ENCODE results near the gene ADAMTS17. TPM values are rescaled to one million over a fixed set of nuclear protein-coding genes. Genes with fewer than 3 reads are reported as not detected.
"Not testable (repeated sequence)": the region's sequence is repeated elsewhere in the genome, so short reads cannot be mapped to it uniquely, and the experiment has no call there.

The ADAMTS17 gene
- total and polyA plus RNA-seq, 8 donors: 0.31 to 14.3 (median 6.3) TPM

GRCh38 chr15:99930696-99931095 is 411.1 kb downstream of the ADAMTS17 start:
- Histone ChIP-seq H3K4me1 (peaks cover 0 to 15% (median 5%) of the 10 kb centered on the region in 4 donors), H3K27me3 (peaks cover 0 to 13% (median 0%) of the 10 kb centered on the region in 3 donors), H3K36me3 (no peaks in the 10 kb centered on the region), H3K9me3 (no peaks in the 10 kb centered on the region), H3K4me3 (no peak overlapping the region), H3K27ac (no peak overlapping the region)
- intact Hi-C loops (cut with DNase I; ENCODE audit: low total_unique reads): loop anchor here (10.0 kb wide), 1 partner anchor 404 kb away; no protein-coding TSS in a partner anchor
- TF ChIP-seq POLR2A (IDR thresholded peaks at IDR 0.05) (no peak), EP300 (IDR thresholded peaks at IDR 0.05) (no peak), POLR2AphosphoS5 (IDR thresholded peaks at IDR 0.05) (no peak), CTCF (IDR thresholded peaks at IDR 0.05) (no peak)
- 67 to 80% (median 74%) methylated on average over 1 of the region's 1 CpG for WGBS, 5 donors
- DNase-seq: no peak

- intact Hi-C loops (cut with DNase I; ENCODE audit: low total_unique reads): no loop called here
- TF ChIP-seq CTCF (IDR thresholded peaks at IDR 0.05): no peak
- no peak for TF ChIP-seq POLR2A (IDR thresholded peaks at IDR 0.05)
- no peak for TF ChIP-seq POLR2AphosphoS5 (IDR thresholded peaks at IDR 0.05)
- TF ChIP-seq EP300 (IDR thresholded peaks at IDR 0.05): no peak
- no peak overlapping the region for H3K4me3 ChIP-seq
- no peaks in the 10 kb centered on the region for H3K9me3 ChIP-seq
- peaks cover 0 to 13% (median 0%) of the 10 kb centered on the region in 3 donors for H3K27me3 ChIP-seq
- H3K36me3 ChIP-seq: no peaks in the 10 kb centered on the region
- peaks cover 0 to 17% (median 8%) of the 10 kb centered on the region in 4 donors for H3K4me1 ChIP-seq
- no peak overlapping the region for H3K27ac ChIP-seq
- 81 to 88% (median 84%) methylated on average over 11 of the region's 11 CpGs for WGBS, 5 donors
- no peak for DNase-seq
Observed at GRCh38 chr15:99929266-99929665, 412.5 kb downstream of the ADAMTS17 start.

- no peaks in the 10 kb centered on the region for H3K36me3 ChIP-seq
- peak overlapping the region; percentile 34 to 53 (median 41) for H3K4me3 ChIP-seq
- peak overlapping the region; percentile 30 to 83 (median 80) for H3K27ac ChIP-seq
- intact Hi-C loops (cut with DNase I; ENCODE audit: low total_unique reads): no loop called here
- DNase-seq: peak; percentile 86 to 96
- no peaks in the 10 kb centered on the region for H3K9me3 ChIP-seq
- WGBS, 5 donors: 3 to 19% (median 6%) methylated on average over 17 to 37 of the region's 38 CpGs
- peaks cover 0 to 17% (median 8%) of the 10 kb centered on the region in 4 donors for H3K4me1 ChIP-seq
- H3K27me3 ChIP-seq: peaks cover 0 to 13% (median 0%) of the 10 kb centered on the region in 3 donors
- no peak for TF ChIP-seq EP300 (IDR thresholded peaks at IDR 0.05)
- peak in 1 of 3 donors; percentile 31 for TF ChIP-seq POLR2AphosphoS5 (IDR thresholded peaks at IDR 0.05)
- TF ChIP-seq CTCF (IDR thresholded peaks at IDR 0.05): peak in 5 of 7 experiments; percentile 49 to 73 (median 58)
- no peak for TF ChIP-seq POLR2A (IDR thresholded peaks at IDR 0.05)
Observed at GRCh38 chr15:99928429-99928981, 413.3 kb downstream of the ADAMTS17 start.

GRCh38 chr15:99926532-99926931 is 415.2 kb downstream of the ADAMTS17 start:
- DNase-seq; intact Hi-C loops (cut with DNase I; ENCODE audit: low total_unique reads); H3K27me3 ChIP-seq; H3K36me3 ChIP-seq; H3K9me3 ChIP-seq: not testable (repeated sequence)
- Histone ChIP-seq H3K4me1 (peaks cover 0 to 17% (median 8%) of the 10 kb centered on the region in 4 donors), H3K4me3 (peak overlapping the region in 3 of 4 donors; percentile 38 to 55 (median 48)), H3K27ac (peak overlapping the region in 2 of 5 donors; percentile 74 to 75)
- WGBS, 5 donors: no CpG with 5 or more reads among the region's 48 CpGs
